B cell (primary cell): ENCODE data around the gene EPC1. TPM values are rescaled to one million over a fixed set of nuclear protein-coding genes. Genes with fewer than 3 reads are reported as not detected.
A peak's percentile ranks its signal among the peaks of the same experiment; 100 is the strongest.

Experiments
- ATAC-seq: fragments of 200-7000 bp; cut with Tn5 transposase; one replicate; pipeline ENCODE4 v1.10.0; 2021; ENCODE audit warnings: low read depth, mild to moderate bottlenecking, moderate number of reproducible peaks, moderate library complexity
- CTCF ChIA-PET: fragments of 350-600 bp; sonication (Branson Sonifier 250); formaldehyde crosslinking; loops from one replicate; lab custom pipeline; 2021; ENCODE audit warnings: antibody characterized with exemption, inconsistent platforms; lab: Charles Lee
- POLR2A ChIA-PET: fragments of 350-600 bp; sonication (Branson Sonifier 250); formaldehyde crosslinking; loops from one replicate; lab custom pipeline; 2021; ENCODE audit warnings: antibody characterized with exemption; lab: Charles Lee
- DNase-seq: peaks from one replicate; pipeline ENCODE4 v3.0.0; 2013
- H2AFZ ChIP-seq: 2 replicates; pipeline ENCODE4 v1.6.1; 2012; ENCODE audit warnings: mild to moderate bottlenecking, low read depth, low read length; ENCODE audit not compliant: insufficient read depth, poor library complexity, severe bottlenecking
- H3K27ac ChIP-seq, 2 donors: 1 replicate in 1 of 2; 2 replicates in 1 of 2; pipeline ENCODE4 v1.5.1; 2012 to 2013; ENCODE audit warnings: low read length in 2 of 2, mild to moderate bottlenecking in 2 of 2, moderate library complexity in 1 of 2
- H3K27me3 ChIP-seq, 4 experiments: fragments of 200-600 bp in 1 of 4; sonication (generic) in 1 of 4; replicated peaks in 1 of 4; 1 replicate in 2 of 4; 2 replicates in 2 of 4; pipeline versions ENCODE4 v1.6.1 to v1.7.0; 2013 to 2016; ENCODE audit warnings: low read length in 3 of 4, mild to moderate bottlenecking in 2 of 4, mixed read lengths in 1 of 4, moderate library complexity in 1 of 4; ENCODE audit not compliant: insufficient read depth in 4 of 4, control insufficient read depth in 3 of 4; ENCODE audit errors: control extremely low read depth in 1 of 4
- H3K36me3 ChIP-seq, 2 experiments: replicated peaks in 1 of 2; 1 replicate in 1 of 2; 2 replicates in 1 of 2; pipeline versions ENCODE4 v1.6.1 to v1.7.1; 2013; ENCODE audit warnings: low read length in 1 of 2; ENCODE audit not compliant: insufficient read depth in 2 of 2, control insufficient read depth in 1 of 2; ENCODE audit errors: control extremely low read depth in 1 of 2, extremely low read depth in 1 of 2
- H3K4me1 ChIP-seq, 2 donors: fragments of 200-600 bp in 1 of 2; sonication (generic) in 1 of 2; 1 replicate in 1 of 2; 2 replicates in 1 of 2; pipeline versions ENCODE4 v1.5.1 to v1.6.1; 2013 to 2017; ENCODE audit warnings: low read length in 2 of 2; ENCODE audit not compliant: control insufficient read depth in 2 of 2, insufficient read depth in 2 of 2
- H3K4me2 ChIP-seq: replicated peaks from 2 replicates; pipeline ENCODE3; 2012; ENCODE audit warnings: mild to moderate bottlenecking, low read depth, low read length; ENCODE audit not compliant: poor library complexity, severe bottlenecking
- H3K4me3 ChIP-seq, 5 experiments: fragments of 200-600 bp in 1 of 5; sonication (generic) in 1 of 5; 1 replicate in 3 of 5; 2 replicates in 2 of 5; pipeline versions ENCODE4 v1.5.1 to v1.7.0; 2011 to 2016; ENCODE audit warnings: low read length in 4 of 5, mild to moderate bottlenecking in 4 of 5, low read depth in 2 of 5, control low read depth in 1 of 5, moderate library complexity in 1 of 5; ENCODE audit not compliant: insufficient read depth in 1 of 5; ENCODE audit errors: control extremely low read depth in 1 of 5, extremely low read depth in 1 of 5
- H3K79me2 ChIP-seq: fragments of 200-600 bp; sonication (generic); one replicate; pipeline ENCODE4 v1.6.0; 2016; ENCODE audit warnings: low read length; ENCODE audit not compliant: control insufficient read depth, insufficient read depth
- H3K9ac ChIP-seq: fragments of 200-600 bp; sonication (generic); 2 replicates; pipeline ENCODE4 v1.6.1; 2017; ENCODE audit warnings: mild to moderate bottlenecking, low read length, moderate library complexity
- H3K9me3 ChIP-seq, 3 donors: one replicate each; pipeline versions ENCODE4 v1.6.1 to v1.7.1; 2013; ENCODE audit warnings: low read length in 2 of 3; ENCODE audit not compliant: control insufficient read depth in 2 of 3, insufficient read depth in 1 of 3; ENCODE audit errors: control extremely low read depth in 1 of 3
- H4K20me1 ChIP-seq: 2 replicates; pipeline ENCODE4 v1.6.0; 2012; ENCODE audit warnings: mild to moderate bottlenecking, low read length; ENCODE audit not compliant: insufficient read depth, control insufficient read depth, poor library complexity, severe bottlenecking
- H3K27ac Mint-ChIP-seq: one replicate; pipeline ENCODE4 v1.8.0; 2021; ENCODE audit warnings: mixed read lengths
- H3K27me3 Mint-ChIP-seq: one replicate; pipeline ENCODE4 v1.8.0; 2021; ENCODE audit warnings: mixed read lengths
- H3K4me1 Mint-ChIP-seq: one replicate; pipeline ENCODE4 v1.8.0; 2021; ENCODE audit warnings: mixed read lengths
- H3K4me3 Mint-ChIP-seq: one replicate; pipeline ENCODE4 v1.8.0; 2021; ENCODE audit warnings: mixed read lengths
- H3K9me3 Mint-ChIP-seq: one replicate; pipeline ENCODE4 v1.8.0; 2022; ENCODE audit warnings: mixed read lengths; ENCODE audit not compliant: insufficient read depth
- EZH2 ChIP-seq: IDR thresholded peaks from 2 replicates; pipeline ENCODE4 v1.6.1; 2012; ENCODE audit warnings: borderline replicate concordance, low read depth, mild to moderate bottlenecking, moderate library complexity, low read length; ENCODE audit not compliant: insufficient read depth, poor library complexity, severe bottlenecking
- WGBS: methylation state at CpG from one replicate; pipeline ENCODE4 v1.1.5; 2013; ENCODE audit warnings: missing lambda C conversion rate; ENCODE audit not compliant: insufficient coverage; 5-methylcytosine and 5-hydroxymethylcytosine counted together
- intact Hi-C: fragments of 100-400 bp; cut with micrococcal nuclease; formaldehyde crosslinking; loops from one replicate; pipeline ENCODE4 v1.10.0; 2022
- polyA plus RNA-seq: library from polyadenylated mRNA; depleted of rRNA; stranded (reverse); fragments of >200 nt; gene quantifications from 2 replicates; pipeline ENCODE4 v1.2.3, GENCODE V29; 2012
- total RNA-seq, 2 donors: library from RNA; stranded (reverse); fragments of 120-200 nt in 1 of 2; gene quantifications; 1 replicate in 1 of 2; 2 replicates in 1 of 2; pipeline versions ENCODE4 v1.2.3 to v1.2.4, GENCODE V29; 2013 to 2022
- TF ChIP-seq, protein P1 (sequence below): fragments of 200-600 bp; IDR thresholded peaks from one replicate; pipeline ENCODE4 v1.8.0; 2022; ENCODE audit warnings: antibody characterized with exemption, mild to moderate bottlenecking

EPC1 gene
- total and polyA plus RNA-seq, 2 donors (not counting 1 experiment from before 2014, with no cell fraction given): 120 to 220 TPM

DNA sequence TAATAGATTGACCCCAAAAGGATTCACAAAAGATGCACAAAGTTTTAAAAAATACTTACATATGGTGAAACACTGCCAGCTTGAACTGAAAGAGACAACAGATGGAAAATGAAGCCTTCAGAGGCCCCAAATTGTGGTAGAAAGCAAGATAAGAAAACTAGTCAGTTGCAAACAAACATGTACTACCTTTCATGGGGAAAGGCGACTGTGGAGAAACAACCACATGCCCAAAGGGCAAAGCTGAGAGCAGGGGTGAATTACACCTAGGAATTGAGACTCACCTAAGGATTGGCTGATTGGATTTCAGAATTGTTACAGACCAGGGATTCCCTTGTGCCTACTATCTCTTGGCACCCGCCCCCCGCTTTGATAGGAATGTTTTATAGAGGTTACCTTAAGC is 13.1 kb downstream of the EPC1 start:
- no peak for TF ChIP-seq EZH2
- TF ChIP-seq, protein P1, sequence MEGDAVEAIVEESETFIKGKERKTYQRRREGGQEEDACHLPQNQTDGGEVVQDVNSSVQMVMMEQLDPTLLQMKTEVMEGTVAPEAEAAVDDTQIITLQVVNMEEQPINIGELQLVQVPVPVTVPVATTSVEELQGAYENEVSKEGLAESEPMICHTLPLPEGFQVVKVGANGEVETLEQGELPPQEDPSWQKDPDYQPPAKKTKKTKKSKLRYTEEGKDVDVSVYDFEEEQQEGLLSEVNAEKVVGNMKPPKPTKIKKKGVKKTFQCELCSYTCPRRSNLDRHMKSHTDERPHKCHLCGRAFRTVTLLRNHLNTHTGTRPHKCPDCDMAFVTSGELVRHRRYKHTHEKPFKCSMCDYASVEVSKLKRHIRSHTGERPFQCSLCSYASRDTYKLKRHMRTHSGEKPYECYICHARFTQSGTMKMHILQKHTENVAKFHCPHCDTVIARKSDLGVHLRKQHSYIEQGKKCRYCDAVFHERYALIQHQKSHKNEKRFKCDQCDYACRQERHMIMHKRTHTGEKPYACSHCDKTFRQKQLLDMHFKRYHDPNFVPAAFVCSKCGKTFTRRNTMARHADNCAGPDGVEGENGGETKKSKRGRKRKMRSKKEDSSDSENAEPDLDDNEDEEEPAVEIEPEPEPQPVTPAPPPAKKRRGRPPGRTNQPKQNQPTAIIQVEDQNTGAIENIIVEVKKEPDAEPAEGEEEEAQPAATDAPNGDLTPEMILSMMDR: no peak
- peaks cover 87% of the 10 kb centered on the region for H4K20me1 ChIP-seq
- peak overlapping the region; percentile 2 for H3K27ac Mint-ChIP-seq
- peak overlapping the region in 1 of 2 donors; percentile 73 for H3K27ac ChIP-seq
- no peak overlapping the region for H2AFZ ChIP-seq
- no peak overlapping the region for H3K4me3 ChIP-seq
- DNase-seq (no peak), ATAC-seq (no peak)
- H3K27me3 ChIP-seq: no peaks in the 10 kb centered on the region
- no peak overlapping the region for H3K4me2 ChIP-seq
- H3K9ac ChIP-seq: no peak overlapping the region
- intact Hi-C loops: loop anchor here (2.0 to 5.0 kb wide), 3 partner anchors 13 to 42 kb away; partner anchors contain the start of gene EPC1
- peaks cover 89% of the 10 kb centered on the region for H3K4me1 Mint-ChIP-seq
- H3K36me3 ChIP-seq: peaks cover 4 to 17% of the 10 kb centered on the region in 2 experiments
- H3K4me1 ChIP-seq: peaks cover 73 to 86% of the 10 kb centered on the region in 2 donors
- no peaks in the 10 kb centered on the region for H3K9me3 Mint-ChIP-seq
- H3K79me2 ChIP-seq: peaks cover 100% of the 10 kb centered on the region
- no peak overlapping the region for H3K4me3 Mint-ChIP-seq
- H3K27me3 Mint-ChIP-seq: no peaks in the 10 kb centered on the region
- WGBS: 83% methylated on average over 1 of the region's 3 CpGs
- ChIA-PET POLR2A (no interaction called here), CTCF (interaction anchor here (0.6 to 1.3 kb wide), 3 partner anchors 25 to 123 kb away, joined by 3 read pairs; no protein-coding TSS in a partner anchor)
- no peaks in the 10 kb centered on the region for H3K9me3 ChIP-seq

DNA sequence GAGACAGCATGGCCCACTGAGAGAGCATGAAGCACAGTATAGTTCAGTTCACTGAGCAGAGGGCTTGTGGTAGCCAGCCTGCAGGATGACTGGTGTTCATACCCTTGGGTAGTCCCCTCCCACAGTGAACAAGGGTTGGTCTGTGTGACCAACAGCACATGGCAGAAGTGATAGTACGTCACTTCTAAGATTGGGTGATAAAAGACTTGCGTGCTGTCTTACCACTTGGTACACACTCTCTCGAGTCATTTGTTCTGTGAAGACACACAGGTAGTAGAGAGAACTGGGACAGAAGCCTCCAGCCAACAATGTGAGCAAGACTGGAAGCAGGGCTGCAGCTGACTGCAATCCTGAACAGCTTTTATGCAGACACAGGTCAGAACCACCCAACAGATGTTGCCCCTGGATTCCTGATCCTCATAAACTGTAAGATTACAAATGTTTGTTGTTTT is 14.6 kb downstream of the EPC1 start:
- ATAC-seq (peak; percentile 96), DNase-seq (peak; percentile 78)
- Mint-ChIP-seq H3K4me3 (peak overlapping the region; percentile 38), H3K4me1 (peaks cover 90% of the 10 kb centered on the region), H3K27me3 (no peaks in the 10 kb centered on the region), H3K9me3 (no peaks in the 10 kb centered on the region), H3K27ac (peak overlapping the region; percentile 70)
- Histone ChIP-seq H3K79me2 (peaks cover 100% of the 10 kb centered on the region), H3K9ac (no peak overlapping the region), H3K27me3 (no peaks in the 10 kb centered on the region), H3K27ac (peak overlapping the region; percentile 45 to 73), H2AFZ (no peak overlapping the region), H4K20me1 (peaks cover 88% of the 10 kb centered on the region), H3K36me3 (peaks cover 1 to 13% of the 10 kb centered on the region in 2 experiments), H3K4me2 (peak overlapping the region; percentile 43), H3K4me1 (peaks cover 71 to 88% of the 10 kb centered on the region in 2 donors), H3K4me3 (no peak overlapping the region), H3K9me3 (no peaks in the 10 kb centered on the region)
- POLR2A ChIA-PET: no interaction called here
- CTCF ChIA-PET: no interaction called here
- intact Hi-C loops: loop anchor here (2.0 to 5.0 kb wide), 3 partner anchors 14 to 40 kb away; partner anchors contain the start of gene EPC1
- WGBS: 40% methylated on average over 1 of the region's 3 CpGs
- TF ChIP-seq EZH2: no peak
- TF ChIP-seq, protein P1: no peak
